ENCODE results near the gene FAM240A.

Gene FAM240A

GRCh38 chr3:46640927-46641326 lies 28.6 kb downstream of the FAM240A start:
- TF ChIP-seq CTCF (IDR thresholded peaks at IDR 0.05; ENCODE audit: low read length, missing control alignments), result no peak
- no peak overlapping the region for H3K4me3 ChIP-seq (replicated peaks; ENCODE audit: low read depth, low read length)
- DNase-seq (ENCODE audit: low read depth), result no peak

- TF ChIP-seq CTCF (IDR thresholded peaks at IDR 0.05; ENCODE audit: low read length, missing control alignments), result no peak
- no peak for DNase-seq (ENCODE audit: low read depth)
- H3K4me3 ChIP-seq (replicated peaks; ENCODE audit: low read depth, low read length), result no peak overlapping the region
Measured at GRCh38 chr3:46642971-46643370, 30.6 kb downstream of the FAM240A start.

- TF ChIP-seq CTCF (IDR thresholded peaks at IDR 0.05; ENCODE audit: low read length, missing control alignments), result no peak
- H3K4me3 ChIP-seq (replicated peaks; ENCODE audit: low read depth, low read length), result no peak overlapping the region
- no peak for DNase-seq (ENCODE audit: low read depth)
Measured at GRCh38 chr3:46643701-46644100, 31.4 kb downstream of the FAM240A start.

GRCh38 chr3:46646700-46647099 lies 34.4 kb downstream of the FAM240A start:
- H3K4me3 ChIP-seq (replicated peaks; ENCODE audit: low read depth, low read length), result no peak overlapping the region
- no peak for TF ChIP-seq CTCF (IDR thresholded peaks at IDR 0.05; ENCODE audit: low read length, missing control alignments)
- DNase-seq (ENCODE audit: low read depth), result no peak

GRCh38 chr3:46648096-46648495 lies 35.8 kb downstream of the FAM240A start:
- no peak for DNase-seq (ENCODE audit: low read depth)
- H3K4me3 ChIP-seq (replicated peaks; ENCODE audit: low read depth, low read length), result no peak overlapping the region
- TF ChIP-seq CTCF (IDR thresholded peaks at IDR 0.05; ENCODE audit: low read length, missing control alignments), result no peak

- DNase-seq (ENCODE audit: low read depth), result no peak
- TF ChIP-seq CTCF (IDR thresholded peaks at IDR 0.05; ENCODE audit: low read length, missing control alignments), result no peak
- no peak overlapping the region for H3K4me3 ChIP-seq (replicated peaks; ENCODE audit: low read depth, low read length)
Measured at GRCh38 chr3:46649436-46649835, 37.1 kb downstream of the FAM240A start.

- H3K4me3 ChIP-seq (replicated peaks; ENCODE audit: low read depth, low read length), result no peak overlapping the region
- no peak for TF ChIP-seq CTCF (IDR thresholded peaks at IDR 0.05; ENCODE audit: low read length, missing control alignments)
- no peak for DNase-seq (ENCODE audit: low read depth)
Measured at GRCh38 chr3:46651084-46651483, 38.8 kb downstream of the FAM240A start.

Data from fibroblast of pulmonary artery (primary cell).